KOPT-K1 (cell line): ENCODE results near the gene NKD1.

Experiments used
- H3K27ac ChIP-seq: fragments of 200-600 bp; sonication (generic); 2 replicates; pipeline ENCODE4 v1.5.1; 2016; ENCODE audit warnings: antibody characterized with exemption, mild to moderate bottlenecking, low read depth, low read length; ENCODE audit not compliant: poor library complexity, severe bottlenecking
- H3K36me3 ChIP-seq: fragments of 200-600 bp; sonication (generic); 2 replicates; pipeline ENCODE4 v1.5.1; 2017; ENCODE audit warnings: antibody characterized with exemption, mild to moderate bottlenecking, low read length, moderate library complexity; ENCODE audit not compliant: insufficient read depth
- H3K9me3 ChIP-seq: fragments of 200-600 bp; sonication (generic); 2 replicates; pipeline ENCODE4 v1.5.1; 2017; ENCODE audit warnings: antibody characterized with exemption, low read length, mild to moderate bottlenecking; ENCODE audit not compliant: insufficient read depth, poor library complexity, severe bottlenecking

NKD1 gene

DNA sequence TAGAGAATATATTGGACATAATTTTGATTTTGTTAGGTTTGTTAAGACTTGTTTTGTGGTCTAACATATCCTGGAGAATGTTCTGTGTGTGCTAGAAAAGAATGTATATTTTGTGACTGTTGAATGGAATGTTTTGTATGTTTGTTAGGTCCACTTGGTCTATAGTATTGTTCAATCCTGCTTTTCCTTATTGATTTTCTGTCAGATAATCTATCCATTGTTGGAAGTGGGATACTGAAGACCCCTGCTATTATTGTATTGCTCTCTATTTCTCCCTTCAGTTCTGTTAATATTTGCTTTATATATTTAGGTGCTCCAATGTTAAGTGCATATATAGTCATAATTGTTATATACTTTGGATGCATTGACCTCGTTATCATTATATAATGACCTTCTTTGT is 33.0 kb upstream of the NKD1 start:
- H3K9me3 ChIP-seq, result peaks cover 13% of the 10 kb centered on the region
- no peak overlapping the region for H3K27ac ChIP-seq
- H3K36me3 ChIP-seq, result no peaks in the 10 kb centered on the region

DNA sequence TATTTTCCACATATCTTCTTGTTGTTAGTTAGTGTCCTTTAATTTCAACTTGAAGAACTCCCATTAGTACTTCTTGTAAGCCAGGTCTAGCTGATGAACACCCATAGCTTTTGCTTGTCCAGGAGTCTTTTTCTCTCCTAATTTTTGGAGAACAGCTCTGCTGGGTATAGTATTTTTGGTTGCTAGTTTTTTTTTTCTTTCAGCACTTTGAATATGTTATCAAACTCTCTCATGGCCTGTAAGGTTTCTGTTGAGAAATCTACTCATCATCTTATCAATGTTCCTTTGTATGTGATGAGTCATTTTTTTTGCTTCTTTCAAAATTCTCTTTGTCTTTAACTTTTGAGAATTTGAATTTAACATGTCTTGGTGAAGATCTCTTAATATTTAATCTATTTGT is 31.8 kb upstream of the NKD1 start:
- Histone ChIP-seq H3K27ac (no peak overlapping the region), H3K36me3 (no peaks in the 10 kb centered on the region), H3K9me3 (peaks cover 13% of the 10 kb centered on the region)

DNA sequence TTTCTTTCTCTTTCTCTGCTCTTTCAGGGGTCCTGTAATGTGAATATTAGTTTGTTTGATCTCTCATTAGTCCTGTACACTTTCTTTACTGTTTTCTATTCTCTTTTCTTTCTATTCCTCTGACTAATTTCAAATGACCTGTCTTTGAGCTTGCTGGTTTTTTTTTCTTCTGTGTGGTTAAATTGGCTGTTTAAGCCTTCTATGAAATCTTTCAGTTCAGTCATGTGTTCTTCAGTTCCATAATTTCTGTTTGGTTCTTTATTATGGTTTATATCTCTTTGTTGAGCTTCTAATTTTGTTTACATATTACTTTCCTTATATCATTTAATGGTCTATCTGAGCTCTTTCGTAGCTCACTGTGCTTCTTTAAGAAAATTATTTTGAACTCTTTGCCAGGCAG is 31.3 kb upstream of the NKD1 start:
- no peaks in the 10 kb centered on the region for H3K36me3 ChIP-seq
- no peak overlapping the region for H3K27ac ChIP-seq
- peaks cover 13% of the 10 kb centered on the region for H3K9me3 ChIP-seq

DNA sequence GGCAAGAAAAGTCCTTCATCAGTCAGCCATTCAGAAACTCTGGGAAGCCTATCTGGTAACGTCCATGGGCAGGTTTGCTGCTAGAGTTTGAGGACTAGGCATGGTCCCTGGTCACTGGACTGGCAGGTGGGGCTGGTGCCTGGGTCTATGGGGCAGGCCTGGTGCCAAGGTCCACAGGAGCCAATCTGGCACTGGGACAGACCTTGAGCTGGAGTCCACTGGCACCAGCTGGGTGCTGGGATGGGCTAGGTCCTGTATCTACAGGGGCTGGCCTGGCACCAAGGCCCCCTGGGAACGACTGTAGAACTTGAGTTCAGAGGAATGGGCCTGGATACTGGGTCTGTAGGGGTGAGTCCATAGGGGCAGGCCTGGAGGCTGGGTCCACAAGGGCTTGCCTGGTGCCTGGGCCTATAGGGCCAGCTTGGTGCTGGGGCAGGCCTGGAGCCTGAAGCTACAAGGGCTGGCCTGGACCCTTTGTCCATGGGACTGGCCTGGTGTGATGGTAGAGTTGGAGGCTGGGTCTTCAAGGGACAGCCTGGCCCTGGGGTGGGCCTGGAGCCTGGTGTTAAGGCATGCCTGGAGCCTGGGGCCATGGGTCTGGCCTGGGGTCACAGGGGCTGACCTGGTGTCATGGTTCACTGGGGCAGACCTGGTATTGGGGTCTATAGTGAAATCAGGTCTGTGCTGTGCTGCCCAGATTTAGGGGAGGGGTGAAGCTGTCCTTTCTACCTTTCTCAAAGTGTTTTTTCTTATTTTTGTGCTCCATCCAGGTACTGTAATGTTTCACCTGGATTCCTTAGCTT is 30.5 kb upstream of the NKD1 start:
- no peak overlapping the region for H3K27ac ChIP-seq
- no peaks in the 10 kb centered on the region for H3K36me3 ChIP-seq
- peaks cover 13% of the 10 kb centered on the region for H3K9me3 ChIP-seq

- no peak overlapping the region for H3K27ac ChIP-seq
Measured at GRCh38 chr16:50519001-50519400, 29.2 kb upstream of the NKD1 start.

DNA sequence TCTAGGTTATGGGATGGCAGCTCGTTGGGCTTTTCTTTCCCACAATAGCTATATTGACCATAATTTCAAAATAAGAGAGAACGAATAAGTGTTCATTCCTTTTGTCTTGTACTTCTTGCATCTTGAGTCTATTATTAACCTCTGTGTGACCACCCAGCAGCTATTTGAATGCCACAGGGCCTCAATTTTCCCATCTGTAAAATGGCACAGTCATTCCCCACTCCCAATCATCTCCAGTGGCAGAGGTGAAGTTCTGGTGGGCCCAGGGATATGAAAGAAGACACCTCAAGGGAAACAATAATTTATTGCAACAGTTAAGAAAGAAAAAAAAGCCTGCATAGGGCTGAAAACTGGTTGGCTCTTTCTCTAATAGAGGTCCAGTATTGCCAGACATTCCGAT is 28.6 kb upstream of the NKD1 start:
- Histone ChIP-seq H3K36me3 (no peaks in the 10 kb centered on the region), H3K9me3 (peaks cover 13% of the 10 kb centered on the region), H3K27ac (no peak overlapping the region)

More at GRCh38 chr16:50519001-50519400, 29.2 kb upstream of the NKD1 start:
- H3K9me3 ChIP-seq, result peaks cover 13% of the 10 kb centered on the region
- no peaks in the 10 kb centered on the region for H3K36me3 ChIP-seq

DNA sequence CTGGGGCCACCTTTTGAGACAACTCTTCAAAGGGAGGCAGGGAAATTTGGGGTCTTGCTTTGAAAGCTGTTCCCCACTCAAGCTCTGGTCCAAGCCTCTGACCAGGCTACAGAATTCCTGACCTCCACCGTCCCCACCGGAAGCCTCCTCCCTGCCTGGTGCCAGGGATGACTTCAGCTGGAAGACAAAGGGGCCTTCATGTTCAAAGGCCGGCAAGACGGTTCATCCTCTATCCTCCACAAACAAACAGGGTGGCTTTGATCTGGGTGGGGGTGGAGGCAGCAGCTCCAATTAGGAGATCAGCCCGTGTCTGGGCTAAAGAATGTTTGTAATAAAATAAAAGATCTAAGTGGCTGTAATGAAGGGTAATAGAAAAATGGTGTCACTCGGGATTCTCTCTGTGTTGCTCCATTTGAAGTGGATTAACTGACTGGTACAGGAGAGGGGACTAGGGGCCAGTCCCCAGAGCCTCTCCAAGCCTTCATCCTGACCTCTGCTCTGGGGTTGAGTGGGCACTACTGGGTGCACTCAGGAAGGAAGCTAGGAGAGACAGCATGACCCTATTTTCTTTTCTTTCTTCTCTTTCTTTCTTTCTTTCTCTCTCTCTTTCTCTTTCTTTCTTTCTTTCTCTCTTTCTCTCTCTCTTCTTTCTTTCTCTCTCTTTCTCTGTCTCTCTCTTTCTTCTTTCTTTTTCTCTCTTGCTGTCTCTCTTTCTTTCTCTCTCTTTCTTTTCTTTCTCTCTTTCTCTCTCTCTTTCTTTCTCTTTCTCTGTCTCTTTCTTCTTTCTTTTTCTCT is 27.5 kb upstream of the NKD1 start:
- Histone ChIP-seq H3K9me3 (peaks cover 13% of the 10 kb centered on the region), H3K36me3 (no peaks in the 10 kb centered on the region), H3K27ac (no peak overlapping the region)

GRCh38 chr16:50521246-50521900 is 26.8 kb upstream of the NKD1 start:
- Histone ChIP-seq H3K9me3 (peaks cover 10% of the 10 kb centered on the region), H3K36me3 (no peaks in the 10 kb centered on the region)

DNA sequence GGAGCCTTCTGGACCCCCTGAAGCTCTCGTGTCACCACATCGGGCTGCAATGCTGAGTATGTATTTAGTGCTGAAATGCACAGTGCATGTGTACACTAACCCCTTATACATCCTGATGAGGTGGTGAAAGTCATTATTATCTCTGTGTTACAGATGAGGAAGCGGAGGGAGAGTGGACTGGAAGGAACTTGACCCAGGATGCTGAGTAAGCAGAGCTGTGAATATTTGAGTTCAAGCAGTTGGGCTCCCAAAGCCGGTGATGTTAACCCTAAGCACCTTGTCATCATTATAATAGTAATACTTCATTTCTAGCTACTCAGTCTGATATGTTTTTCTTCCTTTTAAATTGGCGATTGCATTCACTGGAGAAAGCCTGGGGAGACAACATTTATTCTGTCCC is 25.9 kb upstream of the NKD1 start:
- Histone ChIP-seq H3K9me3 (peaks cover under 1% of the 10 kb centered on the region), H3K27ac (no peak overlapping the region), H3K36me3 (no peaks in the 10 kb centered on the region)

More at GRCh38 chr16:50521246-50521900, 26.8 kb upstream of the NKD1 start:
- no peak overlapping the region for H3K27ac ChIP-seq

GRCh38 chr16:50523710-50524109 is 24.5 kb upstream of the NKD1 start:
- no peaks in the 10 kb centered on the region for H3K36me3 ChIP-seq
- peaks cover 5% of the 10 kb centered on the region for H3K9me3 ChIP-seq

GRCh38 chr16:50525262-50525661 is 22.9 kb upstream of the NKD1 start:
- Histone ChIP-seq H3K9me3 (peaks cover 18% of the 10 kb centered on the region), H3K27ac (no peak overlapping the region), H3K36me3 (no peaks in the 10 kb centered on the region)

More at GRCh38 chr16:50523710-50524109, 24.5 kb upstream of the NKD1 start:
- no peak overlapping the region for H3K27ac ChIP-seq

GRCh38 chr16:50525716-50526115 is 22.5 kb upstream of the NKD1 start:
- Histone ChIP-seq H3K27ac (no peak overlapping the region), H3K9me3 (peaks cover 19% of the 10 kb centered on the region), H3K36me3 (no peaks in the 10 kb centered on the region)

DNA sequence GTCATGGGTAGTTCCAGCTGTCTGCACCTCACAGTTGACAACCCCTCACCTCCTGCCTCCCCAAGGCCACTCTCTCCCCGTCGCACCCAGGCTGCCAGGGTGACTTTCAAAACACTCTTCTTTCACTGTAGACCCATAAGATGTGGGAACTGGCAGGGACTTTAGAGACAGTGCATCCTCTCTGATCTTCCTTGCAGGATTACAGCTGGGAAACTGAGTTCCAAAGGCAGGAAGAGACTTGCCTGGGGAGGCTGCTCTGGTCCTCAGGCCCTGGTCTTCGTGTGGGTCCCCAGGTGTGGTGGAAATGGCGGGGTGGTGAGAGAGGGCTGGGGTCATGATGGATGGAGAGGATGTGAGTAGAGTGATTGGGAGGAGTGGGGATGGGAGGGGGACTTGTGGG is 21.9 kb upstream of the NKD1 start:
- Histone ChIP-seq H3K27ac (no peak overlapping the region), H3K9me3 (peaks cover 19% of the 10 kb centered on the region)

DNA sequence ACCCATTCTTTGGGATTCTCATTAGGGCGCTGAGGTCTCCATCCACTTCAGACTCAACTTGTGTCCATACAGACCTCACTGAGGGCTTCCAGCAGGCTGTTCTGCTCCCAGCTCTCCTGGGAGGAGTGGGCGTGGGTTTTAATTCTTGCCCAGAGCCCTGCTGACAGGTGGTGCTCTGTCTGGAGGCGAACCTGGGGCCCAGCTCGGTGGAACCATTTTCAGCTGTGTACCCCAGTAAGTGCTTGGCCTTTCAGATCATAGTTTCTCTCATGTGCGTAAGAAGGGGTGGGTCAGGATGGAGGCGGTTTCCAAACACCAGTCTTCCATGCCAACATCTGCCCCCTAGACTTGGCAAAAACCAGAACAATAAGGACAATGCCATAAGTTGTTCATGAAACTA is 21.4 kb upstream of the NKD1 start:
- no peaks in the 10 kb centered on the region for H3K36me3 ChIP-seq
- no peak overlapping the region for H3K27ac ChIP-seq

More for the DNA sequence above, 21.9 kb upstream of the NKD1 start:
- H3K36me3 ChIP-seq, result no peaks in the 10 kb centered on the region

DNA sequence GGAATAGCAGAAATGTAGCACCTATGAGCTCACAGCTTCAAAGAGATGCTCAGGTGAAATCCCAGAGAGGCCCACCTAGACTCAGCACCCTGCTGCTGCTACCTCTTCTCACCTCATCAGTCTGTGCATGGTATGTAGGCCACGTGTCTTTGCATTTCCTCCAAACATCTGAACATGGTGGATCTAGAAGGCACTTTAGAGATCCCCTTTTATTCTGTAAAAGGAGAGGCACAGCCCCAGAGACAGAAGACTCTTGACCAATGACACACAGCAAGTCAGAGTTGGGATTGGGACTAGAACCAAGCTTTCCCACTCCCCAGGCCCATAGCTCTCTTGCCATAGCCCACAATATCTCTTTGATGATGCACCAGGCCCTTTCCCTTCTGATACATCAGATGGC is 19.4 kb upstream of the NKD1 start:
- H3K9me3 ChIP-seq, result peaks cover 19% of the 10 kb centered on the region
- H3K36me3 ChIP-seq, result no peaks in the 10 kb centered on the region
- no peak overlapping the region for H3K27ac ChIP-seq

More for the DNA sequence above, 21.4 kb upstream of the NKD1 start:
- H3K9me3 ChIP-seq, result peaks cover 19% of the 10 kb centered on the region
